GM23338 (cell line): Measurements from ENCODE around the gene MROH2B. TPM values are rescaled to one million over a fixed set of nuclear protein-coding genes. Genes with fewer than 3 reads are reported as not detected.

ENCODE experiments used
- ATAC-seq: fragments of 200-7000 bp; cut with Tn5 transposase; 3 replicates; pipeline ENCODE4 v1.9.1; 2020
- DNase-seq: peaks from one replicate; pipeline ENCODE4 v3.0.0-alpha.2; 2015; ENCODE audit warnings: low spot score
- H2AFZ ChIP-seq: fragments of 200-600 bp; sonication (generic); 2 replicates; pipeline ENCODE4 v1.8.0; 2016; ENCODE audit warnings: antibody characterized with exemption, mild to moderate bottlenecking, moderate library complexity
- H3F3A ChIP-seq: fragments of 200-600 bp; sonication (generic); replicated peaks from 2 replicates; pipeline ENCODE4 v1.8.0; 2017; ENCODE audit warnings: antibody characterized with exemption, mixed run types, low read depth
- H3K27ac ChIP-seq: fragments of 200-600 bp; sonication (generic); 2 replicates; pipeline ENCODE4 v1.6.1; 2016; ENCODE audit warnings: low read depth
- H3K27me3 ChIP-seq: fragments of 200-600 bp; sonication (generic); 2 replicates; pipeline ENCODE4 v1.8.0; 2016; ENCODE audit warnings: mild to moderate bottlenecking, mixed run types, moderate library complexity; ENCODE audit not compliant: insufficient read depth
- H3K36me3 ChIP-seq: fragments of 200-600 bp; sonication (generic); 2 replicates; pipeline ENCODE4 v1.8.0; 2016; ENCODE audit warnings: mild to moderate bottlenecking; ENCODE audit not compliant: insufficient read depth
- H3K4me1 ChIP-seq: fragments of 200-600 bp; sonication (generic); 2 replicates; pipeline ENCODE4 v1.8.0; 2016; ENCODE audit warnings: mild to moderate bottlenecking, moderate library complexity; ENCODE audit not compliant: insufficient read depth
- H3K4me2 ChIP-seq: fragments of 200-600 bp; sonication (generic); 2 replicates; pipeline ENCODE4 v1.7.1; 2017; ENCODE audit warnings: mixed run types
- H3K4me3 ChIP-seq: fragments of 200-600 bp; sonication (generic); 2 replicates; pipeline ENCODE4 v1.6.1; 2016; ENCODE audit warnings: mixed run types
- H3K79me2 ChIP-seq: fragments of 200-600 bp; sonication (generic); replicated peaks from 2 replicates; pipeline ENCODE4 v1.8.0; 2017; ENCODE audit warnings: mild to moderate bottlenecking; ENCODE audit not compliant: insufficient read depth
- H3K9me2 ChIP-seq: fragments of 200-600 bp; sonication (generic); 2 replicates; pipeline ENCODE4 v1.8.0; 2017; ENCODE audit not compliant: insufficient read depth
- H4K20me1 ChIP-seq: fragments of 200-600 bp; sonication (generic); replicated peaks from 2 replicates; pipeline ENCODE4 v1.8.0; 2017; ENCODE audit warnings: mild to moderate bottlenecking; ENCODE audit not compliant: insufficient read depth
- H3K27ac Mint-ChIP-seq: 2 replicates; pipeline ENCODE4 v1.8.0; 2020; ENCODE audit warnings: inconsistent platforms, mild to moderate bottlenecking, moderate library complexity, mixed read lengths
- H3K27me3 Mint-ChIP-seq: 3 replicates; pipeline ENCODE4 v1.8.0; 2022; ENCODE audit warnings: low read depth, mild to moderate bottlenecking, moderate library complexity, mixed read lengths, inconsistent platforms; ENCODE audit not compliant: insufficient read depth, poor library complexity
- H3K36me3 Mint-ChIP-seq: 3 replicates; pipeline ENCODE4 v1.8.0; 2021; ENCODE audit warnings: low read depth, mild to moderate bottlenecking, inconsistent platforms, moderate library complexity, mixed read lengths
- H3K4me1 Mint-ChIP-seq: 3 replicates; pipeline ENCODE4 v1.8.0; 2020; ENCODE audit warnings: mild to moderate bottlenecking, inconsistent platforms, mixed read lengths
- H3K4me3 Mint-ChIP-seq: 3 replicates; pipeline ENCODE4 v1.8.0; 2021; ENCODE audit warnings: moderate library complexity, mild to moderate bottlenecking, inconsistent platforms, mixed read lengths
- H3K9me3 Mint-ChIP-seq: 3 replicates; pipeline ENCODE4 v1.8.0; 2020; ENCODE audit warnings: moderate library complexity, mild to moderate bottlenecking, inconsistent platforms, mixed read lengths
- ZNF462 ChIP-seq: fragments of 250-450 bp; sonication (Bioruptor Pico); IDR thresholded peaks from 2 replicates; pipeline ENCODE4 v1.5.0; 2020; ENCODE audit warnings: mild to moderate bottlenecking, moderate library complexity
- polyA plus RNA-seq: library from polyadenylated mRNA; unstranded; fragments of >200 nt; fragmentation: Nextera tagmentation; extraction: Ambion mirVana; gene quantifications from 2 replicates; pipeline ENCODE4 v1.2.1, GENCODE V29; 2016
- total RNA-seq: library from RNA; depleted of rRNA; stranded (reverse); fragments of >200 nt; shearing (Covaris generic); gene quantifications from 2 replicates; pipeline ENCODE4 v1.2.3, GENCODE V29; 2014
- TF ChIP-seq, protein P1 (sequence below), 2 experiments: fragments of 200-600 bp in 1 of 2; sonication (generic) in 1 of 2; conservative IDR thresholded peaks; 2 replicates each; pipeline versions ENCODE4 v1.5.1 to v1.6.1; 2016 to 2017; ENCODE audit warnings: antibody characterized with exemption in 2 of 2, low read depth in 2 of 2, mild to moderate bottlenecking in 2 of 2, moderate library complexity in 1 of 2

MROH2B gene
- total and polyA plus RNA-seq, 2 experiments from 2014 or later, result not detected

GRCh38 chr5:40999966-41000365, 71.2 kb downstream of the MROH2B start:
- DNase-seq (no peak), ATAC-seq (no peak)
- H3K79me2 ChIP-seq, result no peaks in the 10 kb centered on the region
- no peaks in the 10 kb centered on the region for H3K4me1 Mint-ChIP-seq
- no peak overlapping the region for H3K27ac ChIP-seq
- H3K27me3 Mint-ChIP-seq, result no peaks in the 10 kb centered on the region
- no peaks in the 10 kb centered on the region for H4K20me1 ChIP-seq
- no peak overlapping the region for H3K27ac Mint-ChIP-seq
- H3K36me3 Mint-ChIP-seq, result no peaks in the 10 kb centered on the region
- H3K36me3 ChIP-seq, result no peaks in the 10 kb centered on the region
- no peak overlapping the region for H3K4me3 ChIP-seq
- H3K4me2 ChIP-seq, result no peak overlapping the region
- H3K27me3 ChIP-seq, result no peaks in the 10 kb centered on the region
- no peak overlapping the region for H2AFZ ChIP-seq
- no peaks in the 10 kb centered on the region for H3F3A ChIP-seq
- H3K9me3 Mint-ChIP-seq, result no peaks in the 10 kb centered on the region; the same call in 2 of the 3 replicates
- no peaks in the 10 kb centered on the region for H3K4me1 ChIP-seq
- H3K4me3 Mint-ChIP-seq, result no peak overlapping the region
- H3K9me2 ChIP-seq, result 0 out of 2 replicates have a peak, but pooled peaks cover 4% of the 10 kb centered on the region
- no peak for TF ChIP-seq ZNF462 (CRISPR knock-in tag)
- TF ChIP-seq, protein P1, sequence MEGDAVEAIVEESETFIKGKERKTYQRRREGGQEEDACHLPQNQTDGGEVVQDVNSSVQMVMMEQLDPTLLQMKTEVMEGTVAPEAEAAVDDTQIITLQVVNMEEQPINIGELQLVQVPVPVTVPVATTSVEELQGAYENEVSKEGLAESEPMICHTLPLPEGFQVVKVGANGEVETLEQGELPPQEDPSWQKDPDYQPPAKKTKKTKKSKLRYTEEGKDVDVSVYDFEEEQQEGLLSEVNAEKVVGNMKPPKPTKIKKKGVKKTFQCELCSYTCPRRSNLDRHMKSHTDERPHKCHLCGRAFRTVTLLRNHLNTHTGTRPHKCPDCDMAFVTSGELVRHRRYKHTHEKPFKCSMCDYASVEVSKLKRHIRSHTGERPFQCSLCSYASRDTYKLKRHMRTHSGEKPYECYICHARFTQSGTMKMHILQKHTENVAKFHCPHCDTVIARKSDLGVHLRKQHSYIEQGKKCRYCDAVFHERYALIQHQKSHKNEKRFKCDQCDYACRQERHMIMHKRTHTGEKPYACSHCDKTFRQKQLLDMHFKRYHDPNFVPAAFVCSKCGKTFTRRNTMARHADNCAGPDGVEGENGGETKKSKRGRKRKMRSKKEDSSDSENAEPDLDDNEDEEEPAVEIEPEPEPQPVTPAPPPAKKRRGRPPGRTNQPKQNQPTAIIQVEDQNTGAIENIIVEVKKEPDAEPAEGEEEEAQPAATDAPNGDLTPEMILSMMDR (conservative IDR thresholded peaks at IDR 0.05; ENCODE audit: low read depth in 2 of 2), result no peak

DNA sequence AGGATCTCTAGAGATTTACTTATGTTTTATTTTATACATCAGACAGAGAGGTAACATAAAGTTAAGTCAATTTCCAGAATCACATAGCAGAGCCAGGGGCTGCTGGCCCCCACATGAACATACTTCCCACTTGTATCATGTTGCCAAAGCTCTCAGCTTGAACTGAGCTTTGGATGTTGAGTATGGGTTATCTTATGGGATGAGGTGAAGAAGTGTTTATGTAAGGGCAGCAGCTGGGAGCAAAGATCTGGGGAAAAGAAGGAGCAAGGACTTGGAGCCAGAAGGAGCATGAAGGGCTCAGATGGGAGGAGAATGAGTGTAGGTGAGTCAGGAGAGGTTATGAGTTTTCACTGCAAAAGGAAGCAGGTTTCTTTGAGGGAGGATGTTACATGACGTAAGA, 72.0 kb downstream of the MROH2B start:
- H3F3A ChIP-seq, result no peaks in the 10 kb centered on the region
- DNase-seq (no peak), ATAC-seq (no peak)
- Mint-ChIP-seq H3K36me3 (no peaks in the 10 kb centered on the region), H3K9me3 (no peaks in the 10 kb centered on the region), H3K4me1 (no peaks in the 10 kb centered on the region), H3K27me3 (no peaks in the 10 kb centered on the region), H3K4me3 (no peak overlapping the region), H3K27ac (no peak overlapping the region)
- H3K36me3 ChIP-seq, result no peaks in the 10 kb centered on the region
- no peak overlapping the region for H2AFZ ChIP-seq
- H4K20me1 ChIP-seq, result no peaks in the 10 kb centered on the region
- H3K9me2 ChIP-seq, result 0 out of 2 replicates have a peak, but pooled peaks cover 3% of the 10 kb centered on the region
- H3K4me3 ChIP-seq, result no peak overlapping the region
- H3K4me2 ChIP-seq, result no peak overlapping the region
- H3K27ac ChIP-seq, result no peak overlapping the region
- no peaks in the 10 kb centered on the region for H3K4me1 ChIP-seq
- no peaks in the 10 kb centered on the region for H3K79me2 ChIP-seq
- no peaks in the 10 kb centered on the region for H3K27me3 ChIP-seq
- TF ChIP-seq ZNF462 (CRISPR knock-in tag), result no peak
